Mesenchymal stem cell (in vitro differentiated cells and primary cell): Measurements from ENCODE around the gene ATP8B2.
A peak's percentile ranks its signal among the peaks of the same experiment; 100 is the strongest.
"Not testable (repeated sequence)": the region's sequence is repeated elsewhere in the genome, so short reads cannot be mapped to it uniquely, and the experiment has no call there.

Source experiments
- DNase-seq: peaks from one replicate; pipeline ENCODE4 v3.0.0-alpha.2; 2013
- H2AFZ ChIP-seq: one replicate; pipeline ENCODE4 v1.6.1; 2013; ENCODE audit warnings: low read depth, mild to moderate bottlenecking, control low read depth, inconsistent platforms, low read length, moderate library complexity
- H2AK5ac ChIP-seq: 2 replicates; pipeline ENCODE4 v1.6.1; 2013; ENCODE audit warnings: low read length, moderate library complexity, mild to moderate bottlenecking, inconsistent platforms; ENCODE audit not compliant: severe bottlenecking
- H2BK120ac ChIP-seq: one replicate; pipeline ENCODE4 v1.6.1; 2013; ENCODE audit warnings: low read depth, mild to moderate bottlenecking, inconsistent platforms, low read length, moderate library complexity
- H2BK12ac ChIP-seq, 2 experiments: one replicate each; pipeline ENCODE4 v1.6.1; 2013; ENCODE audit warnings: inconsistent platforms in 2 of 2, low read length in 2 of 2, mild to moderate bottlenecking in 2 of 2, moderate library complexity in 2 of 2, control low read depth in 1 of 2
- H2BK15ac ChIP-seq: one replicate; pipeline ENCODE4 v1.6.1; 2013; ENCODE audit warnings: mild to moderate bottlenecking, low read depth, inconsistent platforms; ENCODE audit not compliant: poor library complexity, severe bottlenecking
- H2BK5ac ChIP-seq: 2 replicates; pipeline ENCODE4 v1.6.1; 2013; ENCODE audit warnings: low read depth, mild to moderate bottlenecking, low read length, control low read depth, inconsistent platforms; ENCODE audit not compliant: poor library complexity, severe bottlenecking
- H3K14ac ChIP-seq, 2 experiments: one replicate each; pipeline ENCODE4 v1.6.1; 2013; ENCODE audit warnings: inconsistent platforms in 2 of 2, low read length in 2 of 2, control low read depth in 1 of 2, mild to moderate bottlenecking in 1 of 2, moderate library complexity in 1 of 2
- H3K18ac ChIP-seq, 2 experiments: one replicate each; pipeline ENCODE4 v1.6.1; 2013; ENCODE audit warnings: inconsistent platforms in 2 of 2, low read length in 2 of 2, control low read depth in 1 of 2, low read depth in 1 of 2, mild to moderate bottlenecking in 1 of 2
- H3K23ac ChIP-seq, 2 experiments: one replicate each; pipeline ENCODE4 v1.6.1; 2013; ENCODE audit warnings: inconsistent platforms in 2 of 2, low read length in 2 of 2, mild to moderate bottlenecking in 2 of 2, moderate library complexity in 2 of 2, control low read depth in 1 of 2
- H3K27ac ChIP-seq: 2 replicates; pipeline ENCODE4 v1.5.1; 2013; ENCODE audit warnings: mild to moderate bottlenecking, moderate library complexity, low read length, control low read depth, inconsistent platforms; ENCODE audit not compliant: poor library complexity, severe bottlenecking
- H3K27me3 ChIP-seq, 2 experiments: 2 replicates each; pipeline versions ENCODE4 v1.6.1 to v1.7.0; 2013; ENCODE audit warnings: low read length in 2 of 2, mild to moderate bottlenecking in 2 of 2, moderate library complexity in 2 of 2, control low read depth in 1 of 2, inconsistent platforms in 1 of 2; ENCODE audit not compliant: control insufficient read depth in 1 of 2, insufficient read depth in 1 of 2
- H3K36me3 ChIP-seq, 2 experiments: 2 replicates each; pipeline versions ENCODE4 v1.6.1 to v1.7.0; 2013; ENCODE audit warnings: low read length in 2 of 2, control low read depth in 1 of 2, inconsistent platforms in 1 of 2, low read depth in 1 of 2, mild to moderate bottlenecking in 1 of 2; ENCODE audit not compliant: insufficient read depth in 2 of 2, control insufficient read depth in 1 of 2
- H3K4ac ChIP-seq, 2 experiments: one replicate each; pipeline ENCODE4 v1.6.1; 2013; ENCODE audit warnings: inconsistent platforms in 2 of 2, low read length in 2 of 2, mild to moderate bottlenecking in 2 of 2, moderate library complexity in 2 of 2, control low read depth in 1 of 2, low read depth in 1 of 2
- H3K4me1 ChIP-seq: 2 replicates; pipeline ENCODE4 v1.6.1; 2013; ENCODE audit warnings: low read depth, low read length, control low read depth; ENCODE audit not compliant: control insufficient read depth, insufficient read depth
- H3K4me2 ChIP-seq: 2 replicates; pipeline ENCODE4 v1.6.1; 2013; ENCODE audit warnings: low read length, mild to moderate bottlenecking, inconsistent platforms; ENCODE audit not compliant: poor library complexity, severe bottlenecking
- H3K4me3 ChIP-seq, 2 experiments: 2 replicates each; pipeline versions ENCODE4 v1.5.1 to v1.7.0; 2013; ENCODE audit warnings: low read length in 2 of 2, mild to moderate bottlenecking in 2 of 2, control low read depth in 1 of 2, low read depth in 1 of 2; ENCODE audit not compliant: insufficient read depth in 1 of 2
- H3K79me1 ChIP-seq: replicated peaks from 2 replicates; pipeline ENCODE4 v1.6.1; 2013; ENCODE audit warnings: mild to moderate bottlenecking, control low read depth, low read length, inconsistent platforms; ENCODE audit not compliant: poor library complexity, severe bottlenecking
- H3K9ac ChIP-seq: 2 replicates; pipeline ENCODE4 v1.7.0; 2013; ENCODE audit warnings: mild to moderate bottlenecking, low read length, moderate library complexity
- H3K9me3 ChIP-seq: 2 replicates; pipeline ENCODE4 v1.7.0; 2013; ENCODE audit warnings: mild to moderate bottlenecking, low read length; ENCODE audit not compliant: control insufficient read depth
- H4K8ac ChIP-seq: one replicate; pipeline ENCODE4 v1.6.1; 2013; ENCODE audit warnings: inconsistent platforms, mild to moderate bottlenecking, low read length, moderate library complexity
- H4K91ac ChIP-seq: one replicate; pipeline ENCODE4 v1.6.1; 2013; ENCODE audit warnings: mild to moderate bottlenecking, low read length, inconsistent platforms
- WGBS: methylation state at CpG from one replicate; pipeline ENCODE4 v1.1.7; 2013; ENCODE audit warnings: mixed read lengths; 5-methylcytosine and 5-hydroxymethylcytosine counted together

The ATP8B2 gene

GRCh38 chr1:154341366-154341765, 16.0 kb downstream of the ATP8B2 start:
- H2BK120ac ChIP-seq, H2BK15ac ChIP-seq, H2BK5ac ChIP-seq, H2AFZ ChIP-seq, H3K79me1 ChIP-seq, DNase-seq, H4K8ac ChIP-seq, H3K9me3 ChIP-seq, H2BK12ac ChIP-seq, H3K14ac ChIP-seq, H3K4me2 ChIP-seq, H3K27me3 ChIP-seq, H3K23ac ChIP-seq, H3K9ac ChIP-seq, H3K4me3 ChIP-seq, H3K18ac ChIP-seq, H2AK5ac ChIP-seq, H3K27ac ChIP-seq, H4K91ac ChIP-seq, H3K4ac ChIP-seq, H3K4me1 ChIP-seq: not testable (repeated sequence)
- peaks cover 79 to 98% of the 10 kb centered on the region in 2 experiments for H3K36me3 ChIP-seq
- WGBS = 95% methylated on average over 8 of the region's 9 CpGs

GRCh38 chr1:154342132-154342531, 16.8 kb downstream of the ATP8B2 start:
- Histone ChIP-seq H3K4me3 (no peak overlapping the region), H2BK5ac (no peak overlapping the region), H3K4ac (no peak overlapping the region), H3K79me1 (peaks cover 4% of the 10 kb centered on the region), H3K27me3 (no peaks in the 10 kb centered on the region), H3K9ac (no peak overlapping the region), H2AFZ (no peak overlapping the region), H3K4me2 (no peak overlapping the region), H3K9me3 (no peaks in the 10 kb centered on the region), H2AK5ac (no peak overlapping the region), H3K27ac (no peak overlapping the region), H4K91ac (no peak overlapping the region), H3K4me1 (peaks cover 5% of the 10 kb centered on the region), H2BK15ac (no peak overlapping the region), H3K14ac (no peak overlapping the region), H4K8ac (no peak overlapping the region), H2BK12ac (no peak overlapping the region), H3K23ac (no peak overlapping the region), H2BK120ac (no peak overlapping the region), H3K36me3 (peaks cover 85 to 99% of the 10 kb centered on the region in 2 experiments), H3K18ac (no peak overlapping the region)
- no peak for DNase-seq
- WGBS = 91% methylated on average over 7 of the region's 7 CpGs

- Histone ChIP-seq H2BK120ac (no peak overlapping the region), H2BK15ac (no peak overlapping the region), H3K4me2 (no peak overlapping the region), H3K23ac (no peak overlapping the region), H2BK5ac (no peak overlapping the region), H3K27me3 (no peaks in the 10 kb centered on the region), H3K4ac (no peak overlapping the region), H3K27ac (no peak overlapping the region), H3K36me3 (peaks cover 81 to 97% of the 10 kb centered on the region in 2 experiments), H2BK12ac (no peak overlapping the region), H3K4me1 (peaks cover 5% of the 10 kb centered on the region), H2AK5ac (no peak overlapping the region), H3K18ac (no peak overlapping the region), H3K9me3 (no peaks in the 10 kb centered on the region), H2AFZ (no peak overlapping the region), H3K9ac (no peak overlapping the region), H4K91ac (no peak overlapping the region), H3K4me3 (no peak overlapping the region), H3K79me1 (peaks cover 2% of the 10 kb centered on the region), H4K8ac (no peak overlapping the region), H3K14ac (no peak overlapping the region)
- WGBS = 88% methylated on average over 20 of the region's 21 CpGs
- no peak for DNase-seq
Observed at GRCh38 chr1:154342836-154343472, 17.6 kb downstream of the ATP8B2 start.

- Histone ChIP-seq H3K36me3 (peaks cover 89 to 96% of the 10 kb centered on the region in 2 experiments), H3K4me1 (peaks cover 5% of the 10 kb centered on the region), H2AFZ (no peak overlapping the region), H2AK5ac (no peak overlapping the region), H2BK12ac (no peak overlapping the region), H3K18ac (no peak overlapping the region), H2BK15ac (no peak overlapping the region), H3K4ac (no peak overlapping the region), H3K4me2 (no peak overlapping the region), H3K14ac (no peak overlapping the region), H2BK120ac (no peak overlapping the region), H4K91ac (no peak overlapping the region), H3K4me3 (no peak overlapping the region), H3K9me3 (no peaks in the 10 kb centered on the region), H4K8ac (no peak overlapping the region), H3K23ac (no peak overlapping the region), H3K79me1 (no peaks in the 10 kb centered on the region), H2BK5ac (no peak overlapping the region), H3K9ac (no peak overlapping the region), H3K27ac (no peak overlapping the region), H3K27me3 (no peaks in the 10 kb centered on the region)
- DNase-seq = peak; percentile 45
- 90% methylated on average over 12 of the region's 12 CpGs for WGBS
Observed at GRCh38 chr1:154344977-154345837, 19.9 kb downstream of the ATP8B2 start.
